H7 (cell line): ENCODE data around the gene PLSCR4. TPM values are rescaled to one million over a fixed set of nuclear protein-coding genes. Genes with fewer than 3 reads are reported as not detected.

Experiments
- DNase-seq: peaks from one replicate; pipeline ENCODE4 v3.0.0; 2012
- H3K27me3 ChIP-seq: 2 replicates; pipeline ENCODE4 v1.6.0; 2011; ENCODE audit warnings: mild to moderate bottlenecking, low read length; ENCODE audit not compliant: control insufficient read depth, insufficient read depth
- H3K36me3 ChIP-seq: replicated peaks from 2 replicates; pipeline ENCODE4 v1.5.1; 2011; ENCODE audit warnings: low read length; ENCODE audit not compliant: control insufficient read depth, insufficient read depth
- H3K4me3 ChIP-seq: 2 replicates; pipeline ENCODE4 v1.5.1; 2011; ENCODE audit warnings: low read depth, mild to moderate bottlenecking, control low read depth, low read length, moderate library complexity; ENCODE audit not compliant: insufficient read depth
- total RNA-seq: library from RNA; depleted of rRNA; stranded (reverse); fragments of >200 nt; shearing (Covaris generic); gene quantifications from 2 replicates; pipeline ENCODE4 v1.2.3, GENCODE V29; 2014; rRNA removed

Gene PLSCR4
- total RNA-seq, 1 experiment from 2014 or later, result 4.8 TPM

DNA sequence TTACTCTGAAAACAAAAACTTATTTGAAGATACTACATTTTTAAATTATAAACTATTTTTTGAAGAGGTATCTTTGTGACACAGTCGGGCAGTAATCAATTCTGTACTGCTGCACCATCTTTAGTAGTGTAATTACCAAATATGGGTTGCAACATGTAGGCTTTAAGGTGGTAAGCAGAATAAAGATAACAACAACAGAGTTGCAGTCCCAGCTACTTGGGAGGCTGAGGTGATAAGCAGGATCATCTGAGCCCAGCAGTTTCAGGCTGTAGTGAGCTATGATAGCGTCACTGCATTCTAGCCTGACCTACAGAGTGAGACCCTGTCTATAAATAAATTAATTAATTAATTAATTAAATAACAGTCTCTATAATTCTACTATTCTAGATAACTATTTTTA is 95.9 kb downstream of the PLSCR4 start:
- no peak for DNase-seq
- Histone ChIP-seq H3K4me3 (no peak overlapping the region), H3K36me3 (no peaks in the 10 kb centered on the region), H3K27me3 (no peaks in the 10 kb centered on the region)

DNA sequence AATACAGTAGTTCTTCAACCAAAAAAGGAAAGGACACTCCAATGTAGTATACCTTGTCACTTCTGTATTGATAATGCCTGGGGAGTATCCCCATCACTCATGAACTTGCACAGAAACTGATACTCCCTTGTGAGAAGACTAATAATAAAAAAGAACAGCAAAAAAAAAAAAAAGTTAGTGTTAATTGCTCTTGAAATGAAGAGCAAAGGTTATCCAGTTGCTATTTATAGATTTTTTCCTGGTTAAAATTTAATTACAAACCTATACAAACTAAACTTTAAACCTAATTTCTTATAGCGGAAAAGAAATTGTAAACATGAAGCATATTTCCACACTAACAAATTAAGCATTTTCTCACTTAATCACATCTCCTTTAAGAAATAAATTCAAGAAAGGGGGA is 96.6 kb downstream of the PLSCR4 start:
- no peak overlapping the region for H3K4me3 ChIP-seq
- H3K27me3 ChIP-seq, result no peaks in the 10 kb centered on the region
- DNase-seq, result no peak
- H3K36me3 ChIP-seq, result no peaks in the 10 kb centered on the region

DNA sequence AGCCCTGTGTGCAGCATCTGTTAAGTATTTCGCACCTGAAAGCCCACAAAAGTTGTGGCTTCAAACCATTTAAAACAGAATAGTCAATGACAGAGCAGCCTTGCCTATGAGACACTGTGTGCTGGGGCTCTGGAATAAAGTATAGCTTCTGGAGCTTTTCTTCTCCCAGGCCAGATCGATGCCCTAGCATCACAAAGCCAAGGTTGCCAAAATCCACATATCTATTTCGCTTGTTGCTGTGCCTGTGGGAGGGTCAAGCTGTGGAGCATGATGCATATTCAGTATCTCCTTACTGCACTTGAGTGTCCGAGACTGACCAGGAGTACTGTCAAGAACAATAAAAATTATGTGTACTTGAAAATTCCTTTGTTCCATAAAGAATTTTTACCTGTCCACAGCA is 97.5 kb downstream of the PLSCR4 start:
- Histone ChIP-seq H3K36me3 (no peaks in the 10 kb centered on the region), H3K4me3 (no peak overlapping the region), H3K27me3 (no peaks in the 10 kb centered on the region)
- DNase-seq, result no peak

DNA sequence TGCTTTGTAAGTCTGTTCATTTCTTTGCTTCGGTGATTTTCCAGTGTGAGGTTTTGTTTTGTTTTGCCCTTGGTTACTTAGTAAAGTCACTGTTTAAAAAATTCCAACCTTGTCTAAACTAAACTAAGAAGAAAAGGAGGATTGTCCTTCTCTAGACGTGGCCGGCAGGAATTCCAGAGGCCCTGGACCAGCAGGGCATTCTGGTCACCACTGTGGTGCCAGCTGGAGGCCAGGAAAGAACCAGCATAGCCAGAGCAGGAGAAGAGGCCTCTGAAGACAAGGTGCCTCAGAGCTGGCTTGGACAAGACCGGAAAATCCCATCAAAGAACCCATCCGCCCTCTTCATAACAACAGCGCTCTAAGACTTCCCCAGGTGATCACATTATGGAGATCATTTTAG is 98.1 kb downstream of the PLSCR4 start:
- H3K36me3 ChIP-seq, result no peaks in the 10 kb centered on the region
- no peaks in the 10 kb centered on the region for H3K27me3 ChIP-seq
- H3K4me3 ChIP-seq, result no peak overlapping the region
- no peak for DNase-seq

DNA sequence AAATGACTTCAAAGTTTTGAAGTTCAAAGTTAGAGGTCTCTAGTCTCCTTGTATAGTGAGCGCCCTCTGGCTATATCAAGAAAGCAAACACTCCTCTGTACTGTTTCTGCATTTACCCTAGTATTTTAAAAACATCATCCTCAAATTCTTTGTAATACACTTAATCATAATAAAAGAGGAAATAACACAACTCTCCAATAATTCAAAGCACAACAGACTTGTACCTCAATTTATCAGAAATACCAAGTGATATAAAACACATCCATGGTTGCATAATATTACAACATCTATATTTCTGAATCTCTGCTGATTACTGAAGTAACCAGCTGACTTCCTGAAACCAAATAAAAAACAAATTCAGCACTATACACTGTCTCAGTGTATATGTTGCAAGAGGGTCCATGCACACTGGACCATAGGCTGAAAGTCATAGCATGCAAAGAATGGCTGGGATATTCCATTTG is 102.4 kb downstream of the PLSCR4 start:
- no peak for DNase-seq
- Histone ChIP-seq H3K36me3 (no peaks in the 10 kb centered on the region), H3K27me3 (no peaks in the 10 kb centered on the region), H3K4me3 (no peak overlapping the region)

DNA sequence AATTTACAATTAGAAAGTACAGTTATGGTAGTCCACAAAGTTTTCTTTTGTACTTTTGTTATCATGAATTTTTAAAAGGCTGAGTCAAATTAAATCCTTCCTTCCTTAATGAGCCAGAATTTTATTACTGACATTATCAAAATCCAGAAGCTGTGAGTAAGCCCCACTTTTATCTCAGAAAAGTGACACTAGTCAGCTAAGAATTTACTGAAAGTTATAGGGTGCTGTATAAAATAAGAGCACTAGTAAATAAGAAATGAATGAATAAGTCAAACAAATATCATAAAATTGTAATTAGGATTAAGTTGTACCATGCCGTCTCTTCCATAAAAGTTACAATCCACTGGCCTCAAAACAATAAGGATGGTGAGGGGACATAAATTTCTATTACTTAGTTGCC is 105.3 kb downstream of the PLSCR4 start:
- H3K27me3 ChIP-seq, result no peaks in the 10 kb centered on the region
- no peaks in the 10 kb centered on the region for H3K36me3 ChIP-seq
- H3K4me3 ChIP-seq, result no peak overlapping the region
- DNase-seq, result no peak

DNA sequence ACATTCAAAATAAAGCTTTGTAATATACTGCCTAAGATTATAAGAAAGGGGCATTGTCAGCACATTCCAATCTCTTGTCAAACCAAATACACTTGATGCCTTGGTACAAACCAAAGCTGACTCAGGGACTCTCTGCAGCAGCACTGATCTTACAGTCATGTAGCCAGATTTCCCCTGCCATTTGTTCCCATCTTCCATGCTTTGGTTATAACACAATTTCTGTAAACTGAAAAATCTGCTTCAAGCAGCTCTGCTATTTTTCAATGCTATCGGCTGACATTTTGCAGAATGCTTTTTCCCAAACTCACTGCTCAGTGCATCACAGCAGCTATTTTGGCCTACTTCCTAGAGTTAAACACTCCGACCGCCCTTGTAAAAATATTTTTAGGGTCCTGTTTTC is 108.1 kb downstream of the PLSCR4 start:
- Histone ChIP-seq H3K4me3 (no peak overlapping the region), H3K27me3 (no peaks in the 10 kb centered on the region), H3K36me3 (no peaks in the 10 kb centered on the region)
- no peak for DNase-seq

Other genes with a start within 250 kb of the PLSCR4 start
- gene PLOD2, start 89.9 kb downstream of the PLSCR4 start, total RNA-seq, result 24.2 and 30.2 TPM in 2 replicates
- gene PLSCR2, start 218.5 kb upstream of the PLSCR4 start, total RNA-seq, result 5.1 TPM in 1 of 2 replicates, not detected in the other